Measurements from ENCODE around the gene U2AF2. TPM values are rescaled to one million over a fixed set of nuclear protein-coding genes. Genes with fewer than 3 reads are reported as not detected.

Gene U2AF2
- polyA plus RNA-seq, 1 donor (not counting 4 experiments of a cell fraction or from before 2014, with no cell fraction given) = 109 TPM

DNA sequence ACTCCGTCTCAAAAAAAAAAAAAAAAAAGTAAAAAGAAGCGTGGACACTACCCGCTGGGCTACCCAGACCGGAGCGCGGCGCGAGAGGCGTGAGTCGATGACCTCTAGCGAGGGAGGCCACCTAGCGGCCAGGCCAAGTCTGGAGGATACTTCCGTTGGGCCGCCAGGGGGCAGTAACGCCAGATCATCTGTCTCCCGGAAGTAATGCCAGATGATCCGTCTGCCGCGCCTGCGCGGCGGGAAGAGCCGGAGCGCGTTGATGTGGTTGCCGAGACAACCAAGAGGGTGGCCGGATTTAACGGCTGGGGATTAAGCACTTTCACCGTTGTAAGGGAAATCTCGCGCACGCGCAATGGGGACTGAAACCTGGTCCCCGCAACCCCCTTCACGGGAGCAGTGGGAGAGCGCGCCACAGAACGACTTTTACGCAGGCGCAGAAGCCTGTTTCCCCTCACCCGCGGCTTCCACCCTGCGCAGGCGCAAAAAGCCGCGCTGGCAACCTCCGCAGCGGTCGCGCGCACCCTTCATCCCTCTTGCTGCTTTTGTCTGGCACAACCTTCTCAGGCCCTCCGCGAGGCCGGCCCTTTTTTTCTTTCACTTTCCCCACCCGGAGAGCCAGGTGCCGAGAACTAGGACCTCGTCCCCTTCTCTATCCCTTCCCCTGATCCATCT, 1.0 kb upstream of the U2AF2 start:
- FAIRE-seq (peak; percentile 80), DNase-seq (ENCODE audit: low read depth, low spot score) (peak; percentile 96)
- Histone ChIP-seq H3K4me2 (ENCODE audit: control insufficient read depth, extremely low read depth, insufficient read depth, low read depth, low read length) (peak overlapping the region; percentile 86), H3K9me1 (ENCODE audit: control insufficient read depth, extremely low read depth, insufficient read depth, low read length) (no peaks in the 10 kb centered on the region), H3K79me2 (ENCODE audit: control insufficient read depth, insufficient read depth, low read length) (peaks cover 39% of the 10 kb centered on the region), H2AFZ (ENCODE audit: control insufficient read depth, low read length) (peak overlapping the region; percentile 75), H3K9me3 (ENCODE audit: control insufficient read depth, low read depth, low read length) (no peaks in the 10 kb centered on the region), H3K4me3 (ENCODE audit: control insufficient read depth in 2 of 3, extremely low read depth in 1 of 3, insufficient read depth in 2 of 3, low read depth in 1 of 3, low read length in 3 of 3) (peak overlapping the region; percentile 87 to 91 (median 91)), H3K27me3 (ENCODE audit: control insufficient read depth, extremely low read depth, insufficient read depth, low read length) (no peaks in the 10 kb centered on the region), H3K9ac (ENCODE audit: control insufficient read depth, extremely low read depth, insufficient read depth, low read length) (peak overlapping the region; percentile 98), H3K4me1 (ENCODE audit: control insufficient read depth, extremely low read depth, insufficient read depth, low read length) (peaks cover 19% of the 10 kb centered on the region), H4K20me1 (ENCODE audit: control insufficient read depth, extremely low read depth, insufficient read depth, low read length) (peaks cover 22% of the 10 kb centered on the region), H3K36me3 (ENCODE audit: control insufficient read depth in 2 of 2, extremely low read depth in 1 of 2, insufficient read depth in 2 of 2, low read length in 2 of 2) (peaks cover 5 to 12% of the 10 kb centered on the region in 2 experiments), H3K27ac (ENCODE audit: control insufficient read depth, insufficient read depth, low read length) (peak overlapping the region; percentile 99)
- dilution Hi-C loops (cut with MboI; ENCODE audit: extremely low pct_ligation_motif_present, low sequenced_read_pairs) = no loop called here
- TF ChIP-seq EZH2 (IDR thresholded peaks at IDR 0.05; ENCODE audit: low read length) = no peak
- TF ChIP-seq, protein P1, sequence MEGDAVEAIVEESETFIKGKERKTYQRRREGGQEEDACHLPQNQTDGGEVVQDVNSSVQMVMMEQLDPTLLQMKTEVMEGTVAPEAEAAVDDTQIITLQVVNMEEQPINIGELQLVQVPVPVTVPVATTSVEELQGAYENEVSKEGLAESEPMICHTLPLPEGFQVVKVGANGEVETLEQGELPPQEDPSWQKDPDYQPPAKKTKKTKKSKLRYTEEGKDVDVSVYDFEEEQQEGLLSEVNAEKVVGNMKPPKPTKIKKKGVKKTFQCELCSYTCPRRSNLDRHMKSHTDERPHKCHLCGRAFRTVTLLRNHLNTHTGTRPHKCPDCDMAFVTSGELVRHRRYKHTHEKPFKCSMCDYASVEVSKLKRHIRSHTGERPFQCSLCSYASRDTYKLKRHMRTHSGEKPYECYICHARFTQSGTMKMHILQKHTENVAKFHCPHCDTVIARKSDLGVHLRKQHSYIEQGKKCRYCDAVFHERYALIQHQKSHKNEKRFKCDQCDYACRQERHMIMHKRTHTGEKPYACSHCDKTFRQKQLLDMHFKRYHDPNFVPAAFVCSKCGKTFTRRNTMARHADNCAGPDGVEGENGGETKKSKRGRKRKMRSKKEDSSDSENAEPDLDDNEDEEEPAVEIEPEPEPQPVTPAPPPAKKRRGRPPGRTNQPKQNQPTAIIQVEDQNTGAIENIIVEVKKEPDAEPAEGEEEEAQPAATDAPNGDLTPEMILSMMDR (optimal IDR thresholded peaks at IDR 0.05 in 1 of 3, IDR thresholded peaks at IDR 0.05 in 1 of 3, conservative IDR thresholded peaks at IDR 0.05 in 1 of 3; ENCODE audit: extremely low read depth in 1 of 3, insufficient read depth in 2 of 3, low read length in 3 of 3) = peak; percentile 100

DNA sequence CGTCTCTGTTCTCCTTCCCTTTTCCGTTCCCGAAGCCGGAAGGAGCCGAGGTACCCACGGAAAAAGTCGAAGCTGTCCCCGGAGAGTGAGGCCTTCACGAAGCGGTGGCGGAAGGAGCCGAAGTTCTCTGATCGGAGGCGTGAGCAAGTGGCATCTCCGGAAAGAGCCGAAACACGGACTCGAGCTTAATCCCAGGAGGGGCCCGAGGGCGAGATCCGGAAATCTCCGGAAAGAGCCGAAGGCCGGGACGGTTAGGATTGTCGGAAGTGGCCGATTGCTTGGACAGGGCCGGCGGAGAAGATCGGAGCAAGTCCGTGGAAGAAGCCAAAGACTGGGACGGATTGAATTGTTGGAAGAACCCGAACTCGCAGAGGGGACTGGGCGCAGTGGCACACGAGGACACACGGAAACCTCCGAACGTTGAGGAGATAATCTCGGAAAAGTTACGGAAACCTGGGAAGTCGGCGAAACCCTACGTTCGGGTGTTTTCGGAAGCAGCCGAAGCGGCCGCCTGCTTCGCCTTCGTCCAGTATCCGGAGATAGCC, 440 bp upstream of the U2AF2 start:
- TF ChIP-seq, protein P1 (optimal IDR thresholded peaks at IDR 0.05 in 1 of 3, IDR thresholded peaks at IDR 0.05 in 1 of 3, conservative IDR thresholded peaks at IDR 0.05 in 1 of 3; ENCODE audit: extremely low read depth in 1 of 3, insufficient read depth in 2 of 3, low read length in 3 of 3) = no peak
- TF ChIP-seq EZH2 (IDR thresholded peaks at IDR 0.05; ENCODE audit: low read length) = no peak

More for the DNA sequence above, 440 bp upstream of the U2AF2 start:
- peak overlapping the region; percentile 87 to 91 (median 91) for H3K4me3 ChIP-seq (ENCODE audit: control insufficient read depth in 2 of 3, extremely low read depth in 1 of 3, insufficient read depth in 2 of 3, low read depth in 1 of 3, low read length in 3 of 3)
- dilution Hi-C loops (cut with MboI; ENCODE audit: extremely low pct_ligation_motif_present, low sequenced_read_pairs) = no loop called here
- peak overlapping the region; percentile 99 for H3K27ac ChIP-seq (ENCODE audit: control insufficient read depth, insufficient read depth, low read length)
- peak overlapping the region; percentile 86 for H3K4me2 ChIP-seq (ENCODE audit: control insufficient read depth, extremely low read depth, insufficient read depth, low read depth, low read length)
- DNase-seq (ENCODE audit: low read depth, low spot score) = peak; percentile 95
- peaks cover 45% of the 10 kb centered on the region for H3K79me2 ChIP-seq (ENCODE audit: control insufficient read depth, insufficient read depth, low read length)
- H3K36me3 ChIP-seq (ENCODE audit: control insufficient read depth in 2 of 2, extremely low read depth in 1 of 2, insufficient read depth in 2 of 2, low read length in 2 of 2) = peaks cover 6 to 17% of the 10 kb centered on the region in 2 experiments
- H3K9me1 ChIP-seq (ENCODE audit: control insufficient read depth, extremely low read depth, insufficient read depth, low read length) = no peaks in the 10 kb centered on the region
- peaks cover 27% of the 10 kb centered on the region for H4K20me1 ChIP-seq (ENCODE audit: control insufficient read depth, extremely low read depth, insufficient read depth, low read length)
- no peaks in the 10 kb centered on the region for H3K9me3 ChIP-seq (ENCODE audit: control insufficient read depth, low read depth, low read length)
- H3K27me3 ChIP-seq (ENCODE audit: control insufficient read depth, extremely low read depth, insufficient read depth, low read length) = no peaks in the 10 kb centered on the region
- H3K9ac ChIP-seq (ENCODE audit: control insufficient read depth, extremely low read depth, insufficient read depth, low read length) = peak overlapping the region; percentile 98
- H2AFZ ChIP-seq (ENCODE audit: control insufficient read depth, low read length) = peak overlapping the region; percentile 99
- H3K4me1 ChIP-seq (ENCODE audit: control insufficient read depth, extremely low read depth, insufficient read depth, low read length) = peaks cover 19% of the 10 kb centered on the region
- peak; percentile 97 for FAIRE-seq

Measured in keratinocyte (primary cell).